H1 (cell line): ENCODE measurements around the gene ACBD4. TPM values are rescaled to one million over a fixed set of nuclear protein-coding genes. Genes with fewer than 3 reads are reported as not detected.

Experiments
- CTCF ChIA-PET: fragments of 300-600 bp; sonication (Branson Sonifier 250); formaldehyde crosslinking; loops from one replicate; lab custom pipeline; 2021; ENCODE audit not compliant: partially characterized antibody; lab: Charles Lee
- POLR2A ChIA-PET: fragments of 300-600 bp; sonication (Branson Sonifier 250); formaldehyde crosslinking; loops from one replicate; lab custom pipeline; 2021; ENCODE audit warnings: inconsistent platforms; ENCODE audit not compliant: partially characterized antibody; lab: Charles Lee
- DNase-seq, 2 experiments: peaks; one replicate each; pipeline versions ENCODE4 v3.0.0 to v3.0.0-alpha.2; 2010 to 2022; ENCODE audit warnings: low spot score in 2 of 2, low read depth in 1 of 2, mixed read lengths in 1 of 2
- FAIRE-seq: peaks from 2 replicates; lab custom pipeline; 2011; peaks lifted over from hg19 to GRCh38; lab: Jason Lieb, UNC
- H2AFZ ChIP-seq: 2 replicates; pipeline ENCODE4 v1.8.1; 2012; ENCODE audit warnings: low read length, inconsistent platforms
- H2AK5ac ChIP-seq: 2 replicates; pipeline ENCODE4 v1.6.1; 2013; ENCODE audit warnings: low read depth, low read length
- H2BK120ac ChIP-seq: replicated peaks from 2 replicates; pipeline ENCODE3; 2013; ENCODE audit warnings: low read depth, low read length, inconsistent platforms
- H2BK12ac ChIP-seq: 2 replicates; pipeline ENCODE4 v1.6.1; 2013; ENCODE audit warnings: low read depth, low read length
- H2BK15ac ChIP-seq: 2 replicates; pipeline ENCODE4 v1.6.1; 2013; ENCODE audit warnings: low read length
- H2BK20ac ChIP-seq: 2 replicates; pipeline ENCODE4 v1.6.1; 2013; ENCODE audit warnings: low read length
- H2BK5ac ChIP-seq: 2 replicates; pipeline ENCODE4 v1.6.1; 2013; ENCODE audit warnings: low read depth, low read length
- H3K14ac ChIP-seq: 2 replicates; pipeline ENCODE4 v1.6.1; 2013; ENCODE audit warnings: inconsistent platforms; ENCODE audit not compliant: insufficient read length
- H3K18ac ChIP-seq: 2 replicates; pipeline ENCODE4 v1.6.1; 2013; ENCODE audit warnings: low read length; ENCODE audit errors: extremely low read depth
- H3K23ac ChIP-seq: 2 replicates; pipeline ENCODE4 v1.6.1; 2013; ENCODE audit warnings: inconsistent platforms; ENCODE audit not compliant: insufficient read length
- H3K23me2 ChIP-seq: 2 replicates; pipeline ENCODE4 v1.6.1; 2013; ENCODE audit warnings: low read depth, low read length
- H3K27ac ChIP-seq: 2 replicates; pipeline ENCODE4 v1.6.1; 2011; ENCODE audit warnings: low read depth, low read length, inconsistent platforms
- H3K27me3 ChIP-seq, 4 experiments: replicated peaks in 1 of 4; 1 replicate in 1 of 4; 2 replicates in 3 of 4; pipeline versions ENCODE4 v1.6.1 to v1.8.1; 2011 to 2013; ENCODE audit warnings: low read length in 3 of 4, mild to moderate bottlenecking in 3 of 4, inconsistent platforms in 2 of 4, mixed read lengths in 2 of 4, moderate library complexity in 1 of 4; ENCODE audit not compliant: control insufficient read depth in 3 of 4, insufficient read depth in 3 of 4; ENCODE audit errors: extremely low read depth in 1 of 4
- H3K36me3 ChIP-seq, 4 experiments: 2 replicates each; pipeline versions ENCODE4 v1.6.1 to v1.8.1; 2011 to 2013; ENCODE audit warnings: mild to moderate bottlenecking in 4 of 4, low read length in 3 of 4, moderate library complexity in 2 of 4, control low read depth in 1 of 4, inconsistent platforms in 1 of 4; ENCODE audit not compliant: insufficient read depth in 4 of 4, control insufficient read depth in 2 of 4
- H3K4ac ChIP-seq: replicated peaks from 2 replicates; pipeline ENCODE3; 2013; ENCODE audit warnings: low read length, low read depth, mixed read lengths, inconsistent platforms; ENCODE audit not compliant: insufficient read length
- H3K4me1 ChIP-seq, 4 experiments: replicated peaks in 1 of 4; 1 replicate in 1 of 4; 2 replicates in 3 of 4; pipeline versions ENCODE4 v1.6.1 to v1.8.1; 2011 to 2013; ENCODE audit warnings: low read length in 3 of 4, inconsistent platforms in 2 of 4, mixed read lengths in 1 of 4; ENCODE audit not compliant: insufficient read depth in 4 of 4, control insufficient read depth in 3 of 4
- H3K4me2 ChIP-seq, 2 experiments: 2 replicates each; pipeline versions ENCODE4 v1.6.1 to v1.8.1; 2011 to 2013; ENCODE audit warnings: low read depth in 2 of 2, low read length in 2 of 2, control low read depth in 1 of 2, inconsistent platforms in 1 of 2, mild to moderate bottlenecking in 1 of 2; ENCODE audit not compliant: insufficient read depth in 1 of 2
- H3K4me3 ChIP-seq, 4 experiments: fragments of 200-600, 300-600 bp in 1 of 4; sonication (generic), shearing (Covaris generic), sonication (Bioruptor Twin) in 1 of 4; 2 replicates each; pipeline versions ENCODE4 v1.5.1 to v1.8.1; 2011 to 2016; ENCODE audit warnings: low read length in 4 of 4, low read depth in 3 of 4, control low read depth in 2 of 4, inconsistent platforms in 2 of 4, mild to moderate bottlenecking in 2 of 4, mixed read lengths in 1 of 4, moderate library complexity in 1 of 4; ENCODE audit not compliant: insufficient read depth in 2 of 4; ENCODE audit errors: extremely low read depth in 1 of 4
- H3K56ac ChIP-seq: replicated peaks from 2 replicates; pipeline ENCODE3; 2013; ENCODE audit warnings: low read depth, mild to moderate bottlenecking, mixed read lengths, low read length, inconsistent platforms; ENCODE audit not compliant: insufficient read length
- H3K79me1 ChIP-seq: 2 replicates; pipeline ENCODE4 v1.6.1; 2013; ENCODE audit warnings: low read depth, low read length, control low read depth
- H3K79me2 ChIP-seq, 2 experiments: 2 replicates each; pipeline versions ENCODE4 v1.6.1 to v1.8.1; 2012 to 2013; ENCODE audit warnings: low read length in 2 of 2, mild to moderate bottlenecking in 2 of 2, inconsistent platforms in 1 of 2; ENCODE audit not compliant: insufficient read depth in 2 of 2, control insufficient read depth in 1 of 2
- H3K9ac ChIP-seq, 4 experiments: replicated peaks in 1 of 4; 1 replicate in 1 of 4; 2 replicates in 3 of 4; pipeline versions ENCODE4 v1.6.1 to v1.8.1; 2011 to 2013; ENCODE audit warnings: low read depth in 3 of 4, low read length in 3 of 4, control low read depth in 2 of 4, mild to moderate bottlenecking in 2 of 4, moderate library complexity in 2 of 4, inconsistent platforms in 1 of 4; ENCODE audit errors: extremely low read depth in 1 of 4
- H3K9me3 ChIP-seq, 2 experiments: 2 replicates each; pipeline versions ENCODE4 v1.6.1 to v1.8.1; 2012 to 2013; ENCODE audit warnings: mild to moderate bottlenecking in 2 of 2, moderate library complexity in 2 of 2, control low read depth in 1 of 2, inconsistent platforms in 1 of 2, low read depth in 1 of 2, low read length in 1 of 2, mixed read lengths in 1 of 2; ENCODE audit not compliant: insufficient read depth in 2 of 2
- H4K20me1 ChIP-seq, 2 experiments: replicated peaks in 1 of 2; 2 replicates each; pipeline versions ENCODE3 to v1.8.1; 2011 to 2013; ENCODE audit warnings: inconsistent platforms in 2 of 2, low read length in 2 of 2, mild to moderate bottlenecking in 1 of 2; ENCODE audit not compliant: insufficient read depth in 2 of 2, control insufficient read depth in 1 of 2
- H4K5ac ChIP-seq: 2 replicates; pipeline ENCODE4 v1.6.1; 2013; ENCODE audit warnings: low read length, low read depth, mixed read lengths, inconsistent platforms; ENCODE audit not compliant: insufficient read length
- H4K8ac ChIP-seq: 2 replicates; pipeline ENCODE4 v1.8.0; 2013; ENCODE audit warnings: mild to moderate bottlenecking, moderate library complexity, low read length, inconsistent platforms; ENCODE audit not compliant: insufficient read depth; ENCODE audit errors: extremely low read depth
- H4K91ac ChIP-seq: replicated peaks from 2 replicates; pipeline ENCODE3; 2013; ENCODE audit warnings: low read length, mixed read lengths, inconsistent platforms; ENCODE audit not compliant: insufficient read length
- POLR2A ChIP-seq, 2 experiments: IDR thresholded peaks; 1 replicate in 1 of 2; 2 replicates in 1 of 2; pipeline ENCODE4 v1.6.1; 2011; ENCODE audit warnings: low read depth in 2 of 2, low read length in 2 of 2, mild to moderate bottlenecking in 2 of 2; ENCODE audit errors: control extremely low read depth in 1 of 2
- WGBS, 2 experiments: shearing (Covaris generic) in 1 of 2; methylation state at CpG; one replicate each; pipeline versions ENCODE4 v1.1.6 to v1.1.7; 2013 to 2015; ENCODE audit warnings: low lambda C conversion rate in 2 of 2, mixed read lengths in 2 of 2, inconsistent platforms in 1 of 2, low coverage in 1 of 2, missing lambda C conversion rate in 1 of 2; ENCODE audit not compliant: insufficient replicate concordance in 2 of 2, insufficient coverage in 1 of 2, insufficient read length in 1 of 2; ENCODE audit errors: extremely low coverage in 1 of 2, missing lambda C conversion rate in 1 of 2; 5-methylcytosine and 5-hydroxymethylcytosine counted together
- polyA plus RNA-seq, 7 experiments: library from polyadenylated mRNA; depleted of rRNA in 3 of 7; stranded (reverse) in 5 of 7; unstranded in 2 of 7; fragments of >200 nt in 5 of 7; fragments of 200-250 nt in 2 of 7; gene quantifications; 1 replicate in 5 of 7; 2 replicates in 1 of 7; 4 replicates in 1 of 7; pipeline versions ENCODE4 v1.2.1 to v1.2.3, GENCODE V29; 2011 to 2013; ENCODE audit warnings: missing spikeins in 2 of 7, mixed read lengths in 2 of 7
- total RNA-seq: library from RNA; stranded (reverse); fragmentation: NEBNext Ultra II Directional; extraction: Animal tissue kit (Norgen Biotek cat#: 25700); gene quantifications from 2 replicates; pipeline ENCODE4 v1.2.1, GENCODE V29; 2021

Gene ACBD4
- total and polyA plus RNA-seq, 2 of the 8 experiments (the other 6 are each of a cell fraction or from before 2014, with no cell fraction given), result 7.3 to 10.7 TPM

DNA sequence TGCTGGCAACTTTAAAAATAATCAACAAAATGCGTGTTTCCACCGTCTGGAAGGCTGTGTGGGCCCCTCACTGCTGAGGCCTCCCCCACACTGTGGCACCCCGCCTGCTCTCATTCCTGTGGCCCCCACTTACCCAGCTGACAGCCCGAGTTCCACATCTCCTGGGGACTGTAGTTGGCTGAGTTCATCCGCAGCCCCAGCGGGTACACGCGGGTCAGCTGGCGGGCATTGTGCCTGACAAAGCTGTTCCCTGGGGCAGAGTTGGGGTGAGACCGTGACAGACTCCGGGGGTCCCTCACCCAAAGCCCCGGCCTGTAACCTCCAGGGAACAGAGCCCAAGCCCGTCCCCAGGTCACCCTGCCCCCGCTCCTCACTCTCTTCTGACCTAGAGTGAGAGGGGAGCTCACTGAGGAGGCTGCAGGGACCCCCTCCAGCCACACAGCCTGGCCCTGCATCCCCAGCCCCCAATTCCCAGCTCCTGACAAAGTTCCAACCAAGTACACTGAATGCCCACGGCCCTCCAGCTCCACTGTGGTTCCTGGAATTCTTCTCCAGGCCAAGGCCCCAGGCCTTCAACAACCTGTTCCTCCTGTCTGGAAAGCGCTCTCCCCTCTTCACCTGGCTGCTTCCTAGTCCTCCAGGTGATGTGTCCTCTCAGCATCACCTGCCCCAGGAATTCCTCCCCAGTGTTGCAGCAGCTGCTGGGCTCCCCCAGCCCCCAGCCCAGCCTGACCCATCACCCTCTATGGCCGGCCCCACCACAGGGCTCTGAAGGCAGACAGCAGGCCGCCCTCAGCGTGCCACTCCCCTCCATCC lies 21.2 kb upstream of the ACBD4 start:
- Histone ChIP-seq H3K56ac (no peak overlapping the region), H3K4ac (no peak overlapping the region), H2BK20ac (no peak overlapping the region), H3K18ac (no peak overlapping the region), H2BK15ac (no peak overlapping the region), H2BK120ac (no peak overlapping the region), H3K14ac (no peak overlapping the region), H4K20me1 (no peaks in the 10 kb centered on the region), H3K4me3 (no peak overlapping the region), H3K23ac (no peak overlapping the region), H4K5ac (no peak overlapping the region), H3K4me1 (peaks cover 0 to 9% (median 4%) of the 10 kb centered on the region in 4 experiments; a peak in 3 of 7 replicates), H2BK5ac (no peak overlapping the region), H3K79me1 (no peaks in the 10 kb centered on the region), H3K27me3 (no peaks in the 10 kb centered on the region), H3K27ac (no peak overlapping the region), H4K91ac (no peak overlapping the region), H3K36me3 (no peaks in the 10 kb centered on the region), H3K9me3 (no peaks in the 10 kb centered on the region), H2BK12ac (peak overlapping the region; percentile 50; the same call in 1 of the 2 replicates), H3K9ac (no peak overlapping the region), H2AFZ (no peak overlapping the region), H3K23me2 (no peaks in the 10 kb centered on the region), H3K4me2 (0 out of 4 replicates have a peak overlapping the region, but pooled peaks of 1 of the 2 experiments have one; percentile 19), H2AK5ac (no peak overlapping the region), H3K79me2 (no peaks in the 10 kb centered on the region), H4K8ac (peak overlapping the region; percentile 20; the same call in 1 of the 2 replicates)
- no peak for FAIRE-seq
- ChIA-PET CTCF (interaction anchor here (0.5 to 3.4 kb wide), 13 partner anchors 9 to 781 kb away, joined by 3 to 20 read pairs (median 4); partner anchors contain the start of genes ACBD4 and PLCD3), POLR2A (interaction anchor here (1.1 to 2.1 kb wide), 4 partner anchors 9 to 57 kb away, joined by 3 to 8 read pairs (median 4); partner anchors contain the start of gene HEXIM1)
- DNase-seq, result no peak
- no peak for TF ChIP-seq POLR2A (IDR thresholded peaks at IDR 0.05; ENCODE audit: control extremely low read depth in 1 of 2, low read depth in 2 of 2, low read length in 2 of 2)
- WGBS, 2 experiments, result 83% methylated on average over 19 of the region's 19 CpGs; no CpG with 5 or more reads in 1 of the 2 experiments
